SK-N-SH (cell line): ENCODE data around the gene EXOC4. TPM values are rescaled to one million over a fixed set of nuclear protein-coding genes. Genes with fewer than 3 reads are reported as not detected.
A peak's percentile ranks its signal among the peaks of the same experiment; 100 is the strongest.

ENCODE experiments used
- CHD2 ChIP-seq: fragments of 150-350 bp; IDR thresholded peaks from 2 replicates; pipeline ENCODE4 v1.6.1; 2018; ENCODE audit warnings: low read length; ENCODE audit not compliant: partially characterized antibody
- CTCF ChIP-seq: fragments of 200-600 bp; sonication (generic); IDR thresholded peaks from 2 replicates; pipeline ENCODE4 v1.6.1; 2017; ENCODE audit warnings: antibody characterized with exemption, mild to moderate bottlenecking, moderate library complexity
- FOXM1 ChIP-seq: IDR thresholded peaks from 2 replicates; pipeline ENCODE4 v1.4.0; 2012; ENCODE audit warnings: low read depth, mild to moderate bottlenecking
- GABPA ChIP-seq: IDR thresholded peaks from 2 replicates; pipeline ENCODE4 v1.4.0; 2012; ENCODE audit warnings: low read depth, mild to moderate bottlenecking
- GATA2 ChIP-seq: sonication (generic); formaldehyde crosslinking; IDR thresholded peaks from 2 replicates; pipeline ENCODE4 v1.5.0; 2020; ENCODE audit warnings: mild to moderate bottlenecking, missing genetic modification reagents
- IRF3 ChIP-seq: fragments of 150-350 bp; IDR thresholded peaks from 2 replicates; pipeline ENCODE4 v1.6.1; 2016; ENCODE audit warnings: mild to moderate bottlenecking, low read depth, low read length
- JUND ChIP-seq: IDR thresholded peaks from 2 replicates; pipeline ENCODE4 v1.4.0; 2012
- MAX ChIP-seq: IDR thresholded peaks from 2 replicates; pipeline ENCODE4 v1.4.0; 2012; ENCODE audit warnings: low read depth
- MEF2A ChIP-seq: IDR thresholded peaks from 2 replicates; pipeline ENCODE4 v1.4.0; 2012; ENCODE audit warnings: low read depth, borderline replicate concordance
- NFIC ChIP-seq: IDR thresholded peaks from 2 replicates; pipeline ENCODE4 v1.4.0; 2012; ENCODE audit warnings: borderline replicate concordance
- REST ChIP-seq: IDR thresholded peaks from 2 replicates; pipeline ENCODE4 v1.6.1; 2012; ENCODE audit warnings: mild to moderate bottlenecking, low read depth, low read length, moderate library complexity
- SIN3A ChIP-seq: IDR thresholded peaks from 2 replicates; pipeline ENCODE4 v1.6.1; 2012; ENCODE audit warnings: low read depth, mild to moderate bottlenecking, low read length, moderate library complexity, borderline replicate concordance
- USF1 ChIP-seq: IDR thresholded peaks from 2 replicates; pipeline ENCODE4 v1.4.0; 2012; ENCODE audit warnings: low read depth, borderline replicate concordance
- YY1 ChIP-seq: IDR thresholded peaks from 2 replicates; pipeline ENCODE4 v1.4.0; 2012; ENCODE audit warnings: low read depth, mild to moderate bottlenecking
- polyA plus RNA-seq, 3 experiments: library from polyadenylated mRNA; depleted of rRNA; stranded (reverse); fragments of >200 nt; gene quantifications; 2 replicates each; pipeline ENCODE4 v1.2.3, GENCODE V29; 2012

The EXOC4 gene
- polyA plus RNA-seq, 1 of the 3 experiments (the other 2 are of a cell fraction), result 37.3 TPM

GRCh38 chr7:133853706-133854276, 600.9 kb downstream of the EXOC4 start (continued):
- TF ChIP-seq SIN3A (peak; percentile 75; the same call in 1 of the 2 replicates), IRF3 (no peak), NFIC (peak; percentile 81), USF1 (no peak), JUND (peak; percentile 82), GABPA (no peak), FOXM1 (no peak), REST (peak; percentile 21; the same call in 1 of the 2 replicates), CTCF (peak; percentile 94), YY1 (no peak), MEF2A (no peak; the same call in 1 of the 2 replicates), GATA2 (CRISPR knock-in tag) (no peak), CHD2 (peak; percentile 80), MAX (peak; percentile 69; the same call in 1 of the 2 replicates)
